Mononuclear cell (primary cell): ENCODE measurements around the gene HOXC12. TPM values are rescaled to one million over a fixed set of nuclear protein-coding genes. Genes with fewer than 3 reads are reported as not detected.

Source experiments
- H3K27me3 ChIP-seq: 2 replicates; pipeline ENCODE4 v1.6.0; 2011; ENCODE audit warnings: low read length, control low read depth; ENCODE audit not compliant: insufficient read depth
- H3K4me1 ChIP-seq: 2 replicates; pipeline ENCODE4 v1.5.1; 2011; ENCODE audit warnings: mild to moderate bottlenecking, low read length, control low read depth; ENCODE audit not compliant: insufficient read depth
- H3K4me3 ChIP-seq: 2 replicates; pipeline ENCODE4 v1.5.1; 2011; ENCODE audit warnings: mild to moderate bottlenecking, low read length, moderate library complexity
- H3K9me3 ChIP-seq: 2 replicates; pipeline ENCODE4 v1.5.1; 2011; ENCODE audit warnings: low read depth, mild to moderate bottlenecking, control low read depth, low read length
- total RNA-seq: library from RNA; depleted of rRNA; stranded (reverse); fragments of >200 nt; gene quantifications from one replicate; pipeline ENCODE4 v1.2.3, GENCODE V29; 2012

The HOXC12 gene
- total RNA-seq, 1 donor, result not detected

DNA sequence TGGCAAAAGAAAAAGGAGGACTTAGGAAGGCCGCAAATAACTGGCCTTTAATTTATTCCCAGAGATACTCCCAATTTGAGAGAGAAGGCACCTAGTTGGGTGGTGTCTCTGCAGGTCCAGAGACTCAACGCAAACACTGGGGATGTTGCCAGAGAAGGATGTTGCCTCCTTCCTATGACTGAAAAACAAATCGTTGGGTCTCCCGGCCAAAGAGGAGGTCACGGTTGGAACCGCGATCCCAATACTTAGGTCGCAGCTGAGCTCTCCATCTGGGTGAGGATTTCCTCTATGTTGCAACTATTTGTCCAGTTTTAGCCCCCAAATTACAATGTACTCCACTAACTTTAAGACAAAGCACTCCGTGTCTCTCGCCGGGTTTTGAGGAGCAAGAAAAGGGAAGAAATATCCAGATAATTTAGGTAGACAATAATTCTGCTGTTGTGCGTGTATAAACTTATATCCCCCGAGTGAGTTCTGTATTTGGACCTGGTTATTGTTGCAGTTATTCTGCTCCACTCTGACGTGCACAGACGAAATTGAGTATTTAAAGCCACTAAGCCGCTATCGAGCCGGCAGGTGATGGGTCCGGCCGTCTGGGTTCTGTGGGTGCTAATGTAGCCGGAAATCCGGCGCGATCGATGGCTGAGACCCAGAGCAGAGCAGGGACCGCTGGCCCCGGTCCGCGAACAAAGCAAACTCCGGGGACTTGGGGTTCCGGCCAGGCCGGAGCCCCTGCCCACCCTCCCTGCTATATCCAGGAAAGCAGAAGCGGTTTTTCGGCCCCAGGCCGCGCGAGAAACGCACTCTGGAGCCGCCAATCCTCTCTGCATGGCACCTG lies 5.7 kb downstream of the HOXC12 start:
- Histone ChIP-seq H3K9me3 (no peaks in the 10 kb centered on the region), H3K4me3 (no peak overlapping the region), H3K27me3 (peaks cover 100% of the 10 kb centered on the region), H3K4me1 (peaks cover 11% of the 10 kb centered on the region)

GRCh38 chr12:53961025-53961761 lies 6.5 kb downstream of the HOXC12 start:
- peaks cover 100% of the 10 kb centered on the region for H3K27me3 ChIP-seq
- no peak overlapping the region for H3K4me3 ChIP-seq
- H3K9me3 ChIP-seq, result no peaks in the 10 kb centered on the region
- peaks cover 14% of the 10 kb centered on the region for H3K4me1 ChIP-seq

DNA sequence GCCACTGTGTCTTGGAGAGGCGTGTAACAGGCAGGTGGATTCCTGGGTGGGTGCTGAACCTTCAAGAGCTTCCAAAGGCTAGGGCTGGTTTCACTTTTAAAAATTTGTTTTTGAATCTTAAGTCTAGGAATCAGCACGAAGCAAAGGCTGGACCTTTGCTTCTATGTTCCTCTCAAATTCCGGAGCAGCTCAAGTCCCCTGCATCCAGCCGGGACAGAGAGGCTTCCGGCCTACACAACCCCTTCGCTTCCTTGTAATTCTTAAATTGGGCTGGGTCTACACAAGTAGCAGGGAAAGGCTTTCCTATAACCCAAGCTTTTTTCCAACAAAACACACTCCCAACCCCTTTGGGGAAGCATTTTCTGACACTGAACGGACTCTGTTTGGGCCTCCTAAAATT lies 8.3 kb downstream of the HOXC12 start:
- H3K9me3 ChIP-seq, result no peaks in the 10 kb centered on the region
- peaks cover 100% of the 10 kb centered on the region for H3K27me3 ChIP-seq
- H3K4me1 ChIP-seq, result peaks cover 18% of the 10 kb centered on the region
- no peak overlapping the region for H3K4me3 ChIP-seq

DNA sequence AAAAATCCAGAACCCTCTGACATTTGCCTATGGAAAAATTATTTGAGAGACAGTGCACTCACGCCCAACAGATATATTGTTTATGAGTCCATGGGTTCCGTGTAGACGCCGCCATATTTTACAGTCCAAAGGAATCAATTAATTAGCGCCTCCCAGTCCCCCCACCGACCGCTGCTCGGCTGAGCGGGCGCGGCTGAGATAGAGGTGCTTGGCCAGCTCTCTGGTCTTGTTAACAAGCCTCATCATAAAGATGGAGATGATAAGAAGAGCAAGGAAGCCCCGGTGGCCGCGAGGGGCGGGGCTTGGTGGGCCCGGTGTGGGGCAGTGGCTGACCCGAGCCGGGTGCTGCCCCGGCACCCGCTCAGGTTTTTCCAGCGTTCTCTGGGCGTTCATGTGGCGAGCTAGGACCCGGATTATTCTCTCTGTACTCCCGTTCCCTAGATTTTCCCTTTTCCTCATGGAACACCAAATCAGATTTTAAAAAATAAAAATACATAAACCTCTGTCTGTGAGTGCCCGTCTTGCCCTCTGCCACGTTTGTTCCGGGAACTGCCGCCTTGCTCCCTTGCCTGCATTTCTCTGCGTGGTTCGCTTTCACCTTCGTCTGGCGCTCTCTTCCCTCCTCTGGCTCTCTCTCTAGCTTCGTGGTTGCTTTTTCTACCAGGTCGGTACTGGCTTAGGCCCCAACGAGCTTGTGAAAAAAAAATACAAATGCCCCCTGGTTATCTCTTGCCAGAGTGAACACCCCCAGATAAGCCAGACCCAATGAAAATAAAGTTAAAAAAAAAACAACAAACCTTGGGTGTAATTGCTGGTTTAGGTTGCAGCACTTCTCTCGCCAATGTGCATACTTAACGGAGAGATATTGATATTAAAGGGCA lies 9.0 kb downstream of the HOXC12 start:
- peaks cover 18% of the 10 kb centered on the region for H3K4me1 ChIP-seq
- no peaks in the 10 kb centered on the region for H3K9me3 ChIP-seq

DNA sequence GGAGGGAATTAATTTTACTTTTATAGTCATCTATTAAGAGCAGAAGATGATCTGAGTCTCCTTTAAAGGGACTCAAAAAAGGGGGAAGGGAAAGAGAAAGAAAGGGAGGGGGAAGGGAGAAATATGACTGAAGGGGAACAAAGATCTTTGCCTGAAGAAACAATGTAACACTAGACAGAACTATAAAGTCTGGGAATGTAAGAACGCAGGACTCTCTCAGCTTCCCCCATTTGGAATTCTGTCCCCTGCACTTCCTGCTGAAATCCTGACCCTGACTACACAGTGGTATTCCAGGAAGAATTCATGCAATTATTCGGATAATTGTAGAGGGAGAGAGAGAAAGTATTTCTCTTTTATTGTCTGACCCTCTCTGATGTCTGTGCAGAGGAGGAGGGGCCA lies 9.6 kb downstream of the HOXC12 start:
- no peaks in the 10 kb centered on the region for H3K9me3 ChIP-seq
- H3K27me3 ChIP-seq, result peaks cover 100% of the 10 kb centered on the region
- H3K4me3 ChIP-seq, result no peak overlapping the region
- peaks cover 18% of the 10 kb centered on the region for H3K4me1 ChIP-seq

More for the DNA sequence above, 9.0 kb downstream of the HOXC12 start:
- Histone ChIP-seq H3K4me3 (no peak overlapping the region), H3K27me3 (peaks cover 100% of the 10 kb centered on the region)

GRCh38 chr12:53965281-53966084 lies 10.8 kb downstream of the HOXC12 start:
- H3K9me3 ChIP-seq, result no peaks in the 10 kb centered on the region
- peaks cover 100% of the 10 kb centered on the region for H3K27me3 ChIP-seq
- no peak overlapping the region for H3K4me3 ChIP-seq
- H3K4me1 ChIP-seq, result peaks cover 18% of the 10 kb centered on the region

- H3K9me3 ChIP-seq, result no peaks in the 10 kb centered on the region
- H3K4me3 ChIP-seq, result no peak overlapping the region
- H3K27me3 ChIP-seq, result peaks cover 100% of the 10 kb centered on the region
- peaks cover 18% of the 10 kb centered on the region for H3K4me1 ChIP-seq
Observed at GRCh38 chr12:53966085-53966384, 11.3 kb downstream of the HOXC12 start.

GRCh38 chr12:53966385-53967133 lies 11.9 kb downstream of the HOXC12 start:
- no peak overlapping the region for H3K4me3 ChIP-seq
- H3K27me3 ChIP-seq, result peaks cover 100% of the 10 kb centered on the region
- H3K9me3 ChIP-seq, result no peaks in the 10 kb centered on the region
- peaks cover 18% of the 10 kb centered on the region for H3K4me1 ChIP-seq

- Histone ChIP-seq H3K4me1 (peaks cover 18% of the 10 kb centered on the region), H3K9me3 (no peaks in the 10 kb centered on the region), H3K4me3 (no peak overlapping the region), H3K27me3 (peaks cover 100% of the 10 kb centered on the region)
Observed at GRCh38 chr12:53967421-53967925, 12.8 kb downstream of the HOXC12 start.

DNA sequence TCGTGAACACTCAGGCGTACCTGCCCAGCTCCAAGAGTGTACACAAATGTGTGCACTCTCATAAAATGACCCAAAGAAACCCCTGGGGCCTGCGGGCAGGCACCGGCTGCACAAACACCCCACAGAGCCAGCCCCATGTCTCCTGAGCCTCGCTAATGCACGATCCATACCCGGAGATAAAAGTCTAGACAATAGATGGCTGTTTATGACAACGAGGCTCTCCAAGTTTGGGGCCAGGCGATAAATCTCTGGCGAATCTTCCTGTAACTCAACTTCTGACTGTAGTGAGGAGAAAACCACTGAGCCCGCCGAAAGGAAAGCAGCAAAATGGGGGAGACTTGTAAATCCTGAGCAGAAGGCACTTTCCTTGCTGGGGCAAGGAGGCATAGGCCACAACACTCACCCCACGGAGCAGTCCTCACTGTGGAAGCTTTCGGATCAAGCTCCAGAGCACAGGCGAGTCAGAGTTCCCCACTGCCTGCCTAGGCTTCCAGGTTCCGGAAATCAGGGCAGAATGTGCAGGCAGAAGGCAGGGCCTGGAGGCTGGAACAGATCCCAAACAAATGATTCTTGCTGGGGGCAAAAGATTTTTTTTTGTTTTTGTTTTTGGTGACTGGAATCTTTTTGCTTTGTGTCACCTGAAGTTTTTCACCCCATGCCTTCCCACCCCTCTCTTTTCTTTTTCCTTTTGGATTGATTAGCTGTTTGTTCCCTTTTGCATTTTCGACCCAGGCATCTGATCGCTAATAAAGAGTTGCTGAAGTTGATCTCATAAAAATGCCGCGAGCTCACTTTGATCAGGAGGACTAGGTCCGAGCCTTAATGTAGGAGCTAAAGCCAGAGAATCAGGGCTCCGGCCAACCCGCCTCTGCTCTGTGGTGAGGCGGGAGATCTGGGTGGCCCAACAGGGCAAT lies 13.8 kb downstream of the HOXC12 start:
- Histone ChIP-seq H3K9me3 (no peaks in the 10 kb centered on the region), H3K27me3 (peaks cover 100% of the 10 kb centered on the region), H3K4me3 (no peak overlapping the region), H3K4me1 (peaks cover 20% of the 10 kb centered on the region)

- H3K27me3 ChIP-seq, result peaks cover 97% of the 10 kb centered on the region
- peaks cover 22% of the 10 kb centered on the region for H3K4me1 ChIP-seq
- no peak overlapping the region for H3K4me3 ChIP-seq
- H3K9me3 ChIP-seq, result no peaks in the 10 kb centered on the region
Observed at GRCh38 chr12:53969588-53970259, 15.0 kb downstream of the HOXC12 start.

- Histone ChIP-seq H3K4me1 (peaks cover 29% of the 10 kb centered on the region), H3K27me3 (peaks cover 96% of the 10 kb centered on the region), H3K9me3 (no peaks in the 10 kb centered on the region), H3K4me3 (no peak overlapping the region)
Observed at GRCh38 chr12:53970451-53970850, 15.7 kb downstream of the HOXC12 start.
